Adrenal gland (tissue), 12 donors: Measurements from ENCODE around the gene ERBB4. TPM values are rescaled to one million over a fixed set of nuclear protein-coding genes. Genes with fewer than 3 reads are reported as not detected.

Experiments
- DNase-seq, 7 donors: peaks; one replicate each; pipeline ENCODE4 v3.0.0-alpha.2; 2019 to 2020
- H3K27ac ChIP-seq, 5 donors: fragments of 200-600 bp; sonication (generic) in 4 of 5; 1 replicate in 3 of 5; 2 replicates in 2 of 5; pipeline versions ENCODE4 v1.5.1 to v1.8.0; 2016 to 2020; ENCODE audit warnings: mild to moderate bottlenecking in 1 of 5
- H3K27me3 ChIP-seq: fragments of 200-600 bp; 2 replicates; pipeline ENCODE4 v1.8.0; 2021
- H3K36me3 ChIP-seq, 2 donors: fragments of 200-600 bp; replicated peaks in 1 of 2; 1 replicate in 1 of 2; 2 replicates in 1 of 2; pipeline versions ENCODE4 v1.5.1 to v1.8.0; 2018 to 2022
- H3K4me1 ChIP-seq, 2 donors: fragments of 200-600 bp; replicated peaks in 1 of 2; 1 replicate in 1 of 2; 2 replicates in 1 of 2; pipeline versions ENCODE4 v1.5.1 to v1.8.0; 2018 to 2021
- H3K4me3 ChIP-seq, 4 donors: fragments of 200-600 bp; sonication (generic) in 3 of 4; one replicate each; pipeline ENCODE4 v1.5.1; 2016 to 2018
- H3K9me3 ChIP-seq, 3 donors: fragments of 200-600 bp; sonication (generic) in 1 of 3; replicated peaks in 1 of 3; 1 replicate in 2 of 3; 2 replicates in 1 of 3; pipeline versions ENCODE4 v1.5.1 to v1.8.0; 2016 to 2021
- POLR2A ChIP-seq, 2 donors: fragments of 450-650 bp; IDR thresholded peaks; one replicate each; pipeline ENCODE4 v1.6.1; 2017; ENCODE audit warnings: antibody characterized with exemption in 2 of 2, mild to moderate bottlenecking in 2 of 2, moderate library complexity in 1 of 2
- WGBS, 4 donors: extraction: QIAGEN DNeasy Blood & Tissue Kit in 2 of 4; methylation state at CpG; one replicate each; pipeline versions ENCODE4 v1.1.5 to v1.1.7; 2013 to 2017; 5-methylcytosine and 5-hydroxymethylcytosine counted together
- intact Hi-C, 2 donors: fragments of 100-400 bp; cut with DNase I; formaldehyde crosslinking; loops; one replicate each; pipeline versions ENCODE4 v1.14.1 to v1.15.0; 2022 to 2023
- polyA plus RNA-seq, 3 donors: library from polyadenylated mRNA; stranded (reverse); fragments of 200-250 nt in 2 of 3; fragments of 350-450 nt in 1 of 3; fragmentation: Illumina TruSeq in 1 of 3; extraction: RNeasy Lipid Tissue Mini Kit (QIAGEN cat#74804) in 1 of 3; gene quantifications; one replicate each; pipeline ENCODE4 v1.2.3, GENCODE V29; 2013 to 2014
- total RNA-seq, 9 donors: library from RNA; depleted of rRNA in 4 of 9; stranded (reverse); fragments of >200 nt in 4 of 9; fragments of 120-200 nt in 1 of 9; fragmentation: NEBNext Ultra II Directional in 1 of 9; extraction: Animal tissue kit (Norgen Biotek cat#: 25700) in 1 of 9; gene quantifications; one replicate each; pipeline versions ENCODE4 v1.1.0 to v1.2.4, GENCODE V29; 2013 to 2023
- TF ChIP-seq, protein P1 (sequence below), 6 experiments: fragments of 450-650 bp in 4 of 6; fragments of 200-600 bp in 2 of 6; sonication (generic) in 1 of 6; IDR thresholded peaks; 1 replicate in 5 of 6; 2 replicates in 1 of 6; pipeline versions ENCODE4 v1.5.1 to v1.8.0; 2016 to 2021; ENCODE audit warnings: antibody characterized with exemption in 6 of 6, mild to moderate bottlenecking in 2 of 6, moderate library complexity in 1 of 6
- donor health status: healthy with polysubstance abuse.
- donor health status: Bipolar disorder and iron deficiency.
- donor health status: DM: yes; HTN: yes; CAD: no.
- donor health status: DM: no; HTN: no; CAD: no.
- donor health status: DM: no; HTN: no; CAD: no.
- donor health status: DM: yes; HTN: yes; CAD: no.

The ERBB4 gene
- total and polyA plus RNA-seq, 12 donors: 0.06 to 2.9 (median 0.49) TPM

DNA sequence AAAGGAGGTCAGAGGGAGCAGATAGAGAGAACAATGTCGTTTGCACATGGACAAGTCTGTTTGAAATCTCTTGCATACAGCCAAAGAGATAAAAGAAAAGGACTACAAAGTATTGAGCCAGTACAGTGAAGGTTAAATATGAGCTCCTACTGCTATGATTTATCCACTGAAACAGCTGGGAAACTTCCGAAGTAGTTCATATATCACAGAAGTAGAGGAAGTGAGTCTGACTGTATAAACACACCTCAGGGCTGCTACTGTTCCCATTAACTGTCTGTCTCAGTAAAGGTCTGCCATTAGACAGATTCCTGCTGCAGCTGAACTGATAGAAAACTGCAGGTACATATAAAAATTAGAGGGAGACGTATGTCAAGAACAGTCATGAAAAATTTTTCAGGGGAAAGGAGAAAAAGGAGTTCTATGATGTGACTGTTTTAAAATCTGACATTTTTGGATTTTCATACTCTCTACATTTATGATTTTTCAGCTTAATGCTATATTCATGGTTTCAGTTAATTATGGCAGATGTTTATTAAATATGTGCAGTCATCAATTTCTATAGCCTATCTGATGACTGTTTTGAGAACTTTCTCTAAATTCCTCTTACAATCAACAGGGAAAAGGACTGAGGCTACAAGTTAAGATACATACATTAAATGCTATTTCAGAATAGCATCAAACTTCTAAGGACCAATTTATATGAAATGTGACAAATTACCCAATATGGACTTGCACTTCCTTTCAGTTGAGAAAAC is 364.7 kb downstream of the ERBB4 start:
- WGBS, 4 donors: 12 to 22% (median 14%) methylated on average over 3 of the region's 3 CpGs
- intact Hi-C loops: no loop called here
- Histone ChIP-seq H3K27me3 (no peaks in the 10 kb centered on the region), H3K27ac (no peak overlapping the region), H3K4me3 (no peak overlapping the region), H3K36me3 (no peaks in the 10 kb centered on the region), H3K4me1 (no peaks in the 10 kb centered on the region), H3K9me3 (no peaks in the 10 kb centered on the region)
- no peak for DNase-seq
- no peak for TF ChIP-seq POLR2A (IDR thresholded peaks at IDR 0.05)
- TF ChIP-seq, protein P1, sequence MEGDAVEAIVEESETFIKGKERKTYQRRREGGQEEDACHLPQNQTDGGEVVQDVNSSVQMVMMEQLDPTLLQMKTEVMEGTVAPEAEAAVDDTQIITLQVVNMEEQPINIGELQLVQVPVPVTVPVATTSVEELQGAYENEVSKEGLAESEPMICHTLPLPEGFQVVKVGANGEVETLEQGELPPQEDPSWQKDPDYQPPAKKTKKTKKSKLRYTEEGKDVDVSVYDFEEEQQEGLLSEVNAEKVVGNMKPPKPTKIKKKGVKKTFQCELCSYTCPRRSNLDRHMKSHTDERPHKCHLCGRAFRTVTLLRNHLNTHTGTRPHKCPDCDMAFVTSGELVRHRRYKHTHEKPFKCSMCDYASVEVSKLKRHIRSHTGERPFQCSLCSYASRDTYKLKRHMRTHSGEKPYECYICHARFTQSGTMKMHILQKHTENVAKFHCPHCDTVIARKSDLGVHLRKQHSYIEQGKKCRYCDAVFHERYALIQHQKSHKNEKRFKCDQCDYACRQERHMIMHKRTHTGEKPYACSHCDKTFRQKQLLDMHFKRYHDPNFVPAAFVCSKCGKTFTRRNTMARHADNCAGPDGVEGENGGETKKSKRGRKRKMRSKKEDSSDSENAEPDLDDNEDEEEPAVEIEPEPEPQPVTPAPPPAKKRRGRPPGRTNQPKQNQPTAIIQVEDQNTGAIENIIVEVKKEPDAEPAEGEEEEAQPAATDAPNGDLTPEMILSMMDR (IDR thresholded peaks at IDR 0.05): no peak

DNA sequence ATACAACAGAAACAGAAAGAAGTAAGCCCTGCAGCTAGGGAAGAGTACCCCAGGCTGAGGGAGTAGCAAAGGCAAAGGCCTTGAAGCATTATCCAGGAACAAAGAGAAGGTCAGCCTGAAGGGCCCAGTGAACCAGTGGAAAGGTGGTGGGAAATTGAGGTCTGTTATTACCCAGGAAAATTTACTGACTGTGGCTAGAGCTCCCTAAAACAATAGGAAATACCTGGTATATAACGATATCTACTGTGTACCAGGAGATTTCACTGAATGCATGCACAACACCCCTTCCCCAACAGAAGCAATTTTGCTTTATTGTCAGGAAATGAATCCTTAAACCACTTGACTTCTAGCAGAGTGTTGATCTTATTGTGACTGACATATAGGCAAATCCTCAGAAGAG is 365.3 kb downstream of the ERBB4 start:
- H3K9me3 ChIP-seq: no peaks in the 10 kb centered on the region
- H3K27ac ChIP-seq: no peak overlapping the region
- no peaks in the 10 kb centered on the region for H3K36me3 ChIP-seq
- 37 to 55% (median 47%) methylated on average over 1 of the region's 1 CpG for WGBS, 4 donors
- intact Hi-C loops: no loop called here
- no peak for DNase-seq
- TF ChIP-seq, protein P1 (IDR thresholded peaks at IDR 0.05): no peak
- TF ChIP-seq POLR2A (IDR thresholded peaks at IDR 0.05): no peak
- no peaks in the 10 kb centered on the region for H3K27me3 ChIP-seq
- H3K4me1 ChIP-seq: no peaks in the 10 kb centered on the region
- H3K4me3 ChIP-seq: no peak overlapping the region

DNA sequence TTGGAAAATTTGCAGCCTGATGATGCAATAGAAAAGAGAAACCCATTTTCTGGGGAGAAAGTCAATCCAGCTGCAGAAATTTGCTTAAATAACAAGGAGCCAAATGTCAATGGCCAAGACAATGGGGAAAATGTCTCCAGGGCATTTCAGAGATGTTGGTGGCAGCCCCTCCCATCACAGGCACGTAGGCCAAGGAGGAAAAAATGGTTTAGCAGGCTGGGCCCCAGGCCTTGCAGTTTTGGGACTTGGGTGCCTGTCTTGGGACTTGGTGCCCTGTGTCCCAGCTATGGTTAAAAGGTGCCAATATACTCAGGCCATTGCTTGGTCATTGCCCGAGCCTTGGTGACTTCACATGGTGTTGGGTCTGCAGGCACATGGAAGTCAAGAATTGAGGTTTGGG is 368.2 kb downstream of the ERBB4 start:
- WGBS, 4 donors: 33 to 66% (median 54%) methylated on average over 1 to 2 of the region's 2 CpGs
- TF ChIP-seq, protein P1 (IDR thresholded peaks at IDR 0.05): no peak
- H3K36me3 ChIP-seq: no peaks in the 10 kb centered on the region
- no peak overlapping the region for H3K4me3 ChIP-seq
- no peak overlapping the region for H3K27ac ChIP-seq
- H3K27me3 ChIP-seq: no peaks in the 10 kb centered on the region
- no peaks in the 10 kb centered on the region for H3K4me1 ChIP-seq
- DNase-seq: no peak
- H3K9me3 ChIP-seq: no peaks in the 10 kb centered on the region
- intact Hi-C loops: no loop called here

DNA sequence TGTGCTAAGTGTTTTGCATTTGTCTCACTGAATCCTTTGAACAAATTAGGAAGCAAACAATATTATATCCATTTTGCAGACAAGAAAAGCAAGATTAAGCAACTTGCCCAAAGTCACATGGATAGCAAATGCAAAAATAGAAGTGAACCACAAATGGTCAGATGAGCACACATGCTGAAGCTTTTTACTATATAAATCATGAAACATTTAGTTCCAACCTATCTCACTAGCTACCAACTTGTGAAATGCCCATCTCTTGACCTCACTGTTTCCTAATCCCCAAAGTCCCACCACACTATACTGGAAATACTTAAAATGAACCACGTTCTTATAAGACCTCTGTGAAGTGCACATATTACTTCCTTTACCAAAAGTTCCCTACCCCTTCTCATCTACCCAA is 380.5 kb downstream of the ERBB4 start:
- no peaks in the 10 kb centered on the region for H3K4me1 ChIP-seq
- no peak overlapping the region for H3K4me3 ChIP-seq
- no peak for DNase-seq
- intact Hi-C loops: no loop called here
- H3K27ac ChIP-seq: no peak overlapping the region
- no peaks in the 10 kb centered on the region for H3K36me3 ChIP-seq
- TF ChIP-seq POLR2A (IDR thresholded peaks at IDR 0.05): no peak
- TF ChIP-seq, protein P1 (IDR thresholded peaks at IDR 0.05): no peak
- peaks cover 6% of the 10 kb centered on the region for H3K27me3 ChIP-seq
- 56 to 76% (median 68%) methylated on average over 1 of the region's 1 CpG for WGBS, 4 donors
- peaks cover 0 to 4% (median 0%) of the 10 kb centered on the region in 3 donors for H3K9me3 ChIP-seq
